Endothelial cell of umbilical vein (primary cell): ENCODE measurements around the gene THSD7B. TPM values are rescaled to one million over a fixed set of nuclear protein-coding genes. Genes with fewer than 3 reads are reported as not detected.

Experiments
- BruUV-seq: library from RNA; stranded (reverse); fragments of 400-500 nt; replicated peaks from 2 replicates; lab custom pipeline; 2021; lab: Mats Ljungman, UMichigan
- CTCF ChIA-PET: fragments of 300-600, 350-600 bp; sonication (Branson Sonifier 250); formaldehyde crosslinking; loops from one replicate; lab custom pipeline; 2021; ENCODE audit warnings: antibody characterized with exemption, inconsistent platforms; lab: Charles Lee
- POLR2A ChIA-PET: fragments of 300-600, 350-600 bp; sonication (Branson Sonifier 250); formaldehyde crosslinking; loops from one replicate; lab custom pipeline; 2021; ENCODE audit warnings: antibody characterized with exemption, inconsistent platforms; lab: Charles Lee
- DNase-seq: peaks from one replicate; pipeline ENCODE4 v3.0.0-alpha.2; 2011; ENCODE audit warnings: low read depth, low spot score
- FAIRE-seq: peaks from 2 replicates; lab custom pipeline; 2011; peaks lifted over from hg19 to GRCh38; lab: Jason Lieb, UNC
- H2AFZ ChIP-seq: 2 replicates; pipeline ENCODE4 v1.6.0; 2012; ENCODE audit warnings: low read depth, low read length, control low read depth, inconsistent platforms
- H3K27ac ChIP-seq: 2 replicates; pipeline ENCODE4 v1.5.1; 2011; ENCODE audit warnings: low read depth, mild to moderate bottlenecking, control low read depth, low read length, moderate library complexity; ENCODE audit not compliant: insufficient read depth
- H3K27me3 ChIP-seq, 2 experiments: 2 replicates each; pipeline versions ENCODE4 v1.6.0 to v1.6.1; 2011; ENCODE audit warnings: low read length in 2 of 2, mixed read lengths in 1 of 2; ENCODE audit not compliant: control insufficient read depth in 2 of 2, insufficient read depth in 2 of 2
- H3K36me3 ChIP-seq, 2 experiments: 2 replicates in 1 of 2; 3 replicates in 1 of 2; pipeline ENCODE4 v1.5.1; 2011; ENCODE audit warnings: low read length in 2 of 2, mild to moderate bottlenecking in 1 of 2, moderate library complexity in 1 of 2; ENCODE audit not compliant: control insufficient read depth in 2 of 2, insufficient read depth in 2 of 2; ENCODE audit errors: extremely low read depth in 1 of 2
- H3K4me1 ChIP-seq: 3 replicates; pipeline ENCODE4 v1.5.1; 2011; ENCODE audit warnings: mild to moderate bottlenecking, low read length; ENCODE audit not compliant: control insufficient read depth, insufficient read depth; ENCODE audit errors: extremely low read depth
- H3K4me2 ChIP-seq: 2 replicates; pipeline ENCODE4 v1.6.1; 2011; ENCODE audit warnings: low read length, control low read depth, mixed read lengths; ENCODE audit not compliant: insufficient read depth
- H3K4me3 ChIP-seq, 3 experiments: fragments of 200-600 bp in 1 of 3; sonication (generic), shearing (Covaris generic) in 1 of 3; replicated peaks in 1 of 3; 2 replicates each; pipeline ENCODE4 v1.5.1; 2011 to 2016; ENCODE audit warnings: control low read depth in 3 of 3, low read length in 3 of 3, mild to moderate bottlenecking in 2 of 3, inconsistent platforms in 1 of 3, low read depth in 1 of 3, moderate library complexity in 1 of 3; ENCODE audit not compliant: insufficient read depth in 1 of 3
- H3K79me2 ChIP-seq: 2 replicates; pipeline ENCODE4 v1.6.0; 2012; ENCODE audit warnings: low read length, inconsistent platforms; ENCODE audit not compliant: control insufficient read depth, insufficient read depth
- H3K9ac ChIP-seq: replicated peaks from 2 replicates; pipeline ENCODE3; 2011; ENCODE audit warnings: low read length, control low read depth; ENCODE audit not compliant: insufficient read depth; ENCODE audit errors: extremely low read depth
- H3K9me1 ChIP-seq: replicated peaks from 3 replicates; pipeline ENCODE4 v1.6.0; 2011; ENCODE audit warnings: mild to moderate bottlenecking, low read length; ENCODE audit not compliant: control insufficient read depth, insufficient read depth; ENCODE audit errors: extremely low read depth
- H3K9me3 ChIP-seq: replicated peaks from 2 replicates; pipeline ENCODE4 v1.5.1; 2012; ENCODE audit warnings: low read length, inconsistent platforms; ENCODE audit not compliant: control insufficient read depth, insufficient read depth
- H4K20me1 ChIP-seq: replicated peaks from 2 replicates; pipeline ENCODE3; 2011; ENCODE audit warnings: mild to moderate bottlenecking, low read length; ENCODE audit not compliant: control insufficient read depth, insufficient read depth; ENCODE audit errors: extremely low read depth
- EZH2 ChIP-seq: IDR thresholded peaks from 2 replicates; pipeline ENCODE4 v1.6.1; 2012; ENCODE audit warnings: borderline replicate concordance, low read depth, mild to moderate bottlenecking, moderate library complexity, low read length, inconsistent platforms; ENCODE audit not compliant: severe bottlenecking
- FOS ChIP-seq: IDR thresholded peaks from 2 replicates; pipeline ENCODE4 v1.6.1; 2011; ENCODE audit warnings: mild to moderate bottlenecking, low read length, moderate library complexity, borderline replicate concordance; ENCODE audit not compliant: insufficient read depth
- GATA2 ChIP-seq: IDR thresholded peaks from 2 replicates; pipeline ENCODE4 v1.7.0; 2011; ENCODE audit warnings: low read depth, mild to moderate bottlenecking, moderate library complexity, mixed read lengths, low read length; ENCODE audit not compliant: insufficient read length, insufficient read depth
- JUN ChIP-seq: IDR thresholded peaks from 2 replicates; pipeline ENCODE4 v1.6.1; 2011; ENCODE audit warnings: borderline replicate concordance, low read depth; ENCODE audit not compliant: insufficient read length, insufficient read depth
- MYC ChIP-seq: IDR thresholded peaks from one replicate; pipeline ENCODE4 v1.6.1; 2011; ENCODE audit warnings: mild to moderate bottlenecking, low read depth, low read length
- POLR2A ChIP-seq: IDR thresholded peaks from 2 replicates; pipeline ENCODE4 v1.6.1; 2012; ENCODE audit warnings: low read depth, mild to moderate bottlenecking, control low read depth, low read length
- POLR2AphosphoS5 ChIP-seq: IDR thresholded peaks from 2 replicates; pipeline ENCODE4 v1.6.1; 2012; ENCODE audit warnings: low read depth, mild to moderate bottlenecking, control low read depth, low read length, moderate library complexity; ENCODE audit not compliant: insufficient read depth
- dilution Hi-C: fragments of 300-500 bp; cut with MboI; formaldehyde crosslinking; loops from one replicate; pipeline ENCODE4 v1.15.0; 2019; ENCODE audit warnings: low sequenced_read_pairs; ENCODE audit not compliant: extremely low pct_ligation_motif_present
- intact Hi-C: fragments of 100-400 bp; cut with micrococcal nuclease; formaldehyde crosslinking; loops from one replicate; pipeline ENCODE4 v1.10.0; 2022
- polyA plus RNA-seq, 4 experiments: library from polyadenylated mRNA; depleted of rRNA in 3 of 4; stranded (reverse) in 3 of 4; unstranded in 1 of 4; fragments of >200 nt; gene quantifications; 2 replicates each; pipeline versions ENCODE4 v1.2.1 to v1.2.3, GENCODE V29; 2011 to 2012; ENCODE audit warnings: missing spikeins in 1 of 4
- total RNA-seq: library from RNA; stranded (reverse); gene quantifications from 2 replicates; pipeline ENCODE4 v1.2.3, GENCODE V29; 2021
- TF ChIP-seq, protein P1 (sequence below): IDR thresholded peaks from 2 replicates; pipeline ENCODE4 v1.6.1; 2011; ENCODE audit not compliant: insufficient read depth, insufficient read length
- TF ChIP-seq, protein P2 (sequence below), 2 donors: IDR thresholded peaks; 1 replicate in 1 of 2; 2 replicates in 1 of 2; pipeline ENCODE4 v1.5.1; 2011; ENCODE audit warnings: low read length in 2 of 2, mild to moderate bottlenecking in 2 of 2, moderate library complexity in 2 of 2, control low read depth in 1 of 2, inconsistent platforms in 1 of 2, low read depth in 1 of 2; ENCODE audit not compliant: insufficient read depth in 1 of 2; ENCODE audit errors: extremely low read depth in 1 of 2

Gene THSD7B
- total and polyA plus RNA-seq, 2 donors (not counting 3 experiments of a cell fraction or from before 2014, with no cell fraction given) = 0.04 TPM; not detected in 1

DNA sequence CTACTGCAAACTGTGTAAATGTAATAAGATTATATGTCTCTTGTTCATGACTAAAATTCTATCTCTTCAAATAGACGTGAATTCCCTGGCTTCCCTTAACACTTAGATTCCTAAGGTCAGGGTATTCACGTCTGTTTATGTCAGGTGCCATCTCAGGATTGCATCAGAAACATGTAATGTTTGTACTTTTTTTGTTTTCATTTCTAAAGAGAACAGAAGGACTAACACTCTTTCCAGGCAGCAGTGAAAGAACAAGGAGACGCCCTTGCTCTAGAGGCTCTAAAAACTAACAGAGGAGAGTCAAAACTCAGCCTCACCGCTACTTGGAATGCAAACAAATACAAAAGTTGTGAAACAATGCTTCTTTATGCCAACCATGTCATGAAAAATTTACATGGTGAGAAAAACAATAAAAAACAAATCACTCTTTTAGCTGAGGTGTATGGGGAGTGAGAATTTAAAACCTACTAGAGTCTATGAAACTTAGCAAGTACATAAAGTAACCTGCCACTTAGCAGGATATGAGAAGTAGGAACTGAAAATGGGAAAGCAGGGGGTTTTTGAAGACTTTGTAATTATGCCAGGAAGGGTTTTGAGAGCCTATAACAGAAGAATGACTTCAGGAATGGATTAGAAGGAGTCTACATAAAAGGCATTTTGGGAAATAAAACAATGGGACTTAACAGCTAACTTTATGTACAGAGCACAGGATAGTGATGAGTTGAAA lies 522.7 kb downstream of the THSD7B start:
- Histone ChIP-seq H3K79me2 (no peaks in the 10 kb centered on the region), H4K20me1 (no peaks in the 10 kb centered on the region), H3K9me3 (no peaks in the 10 kb centered on the region), H3K4me2 (no peak overlapping the region), H3K27me3 (no peaks in the 10 kb centered on the region), H3K9ac (no peak overlapping the region), H3K36me3 (no peaks in the 10 kb centered on the region), H3K27ac (no peak overlapping the region), H2AFZ (no peak overlapping the region), H3K9me1 (no peaks in the 10 kb centered on the region), H3K4me3 (no peak overlapping the region), H3K4me1 (no peaks in the 10 kb centered on the region)
- ChIA-PET POLR2A (no interaction called here), CTCF (no interaction called here)
- FAIRE-seq (no peak), DNase-seq (no peak)
- no TSS peak for BruUV-seq
- dilution Hi-C loops (no loop called here), intact Hi-C loops (no loop called here)
- TF ChIP-seq POLR2A = no peak
- TF ChIP-seq, protein P1, sequence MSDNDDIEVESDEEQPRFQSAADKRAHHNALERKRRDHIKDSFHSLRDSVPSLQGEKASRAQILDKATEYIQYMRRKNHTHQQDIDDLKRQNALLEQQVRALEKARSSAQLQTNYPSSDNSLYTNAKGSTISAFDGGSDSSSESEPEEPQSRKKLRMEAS = no peak
- TF ChIP-seq JUN = no peak
- TF ChIP-seq, protein P2, sequence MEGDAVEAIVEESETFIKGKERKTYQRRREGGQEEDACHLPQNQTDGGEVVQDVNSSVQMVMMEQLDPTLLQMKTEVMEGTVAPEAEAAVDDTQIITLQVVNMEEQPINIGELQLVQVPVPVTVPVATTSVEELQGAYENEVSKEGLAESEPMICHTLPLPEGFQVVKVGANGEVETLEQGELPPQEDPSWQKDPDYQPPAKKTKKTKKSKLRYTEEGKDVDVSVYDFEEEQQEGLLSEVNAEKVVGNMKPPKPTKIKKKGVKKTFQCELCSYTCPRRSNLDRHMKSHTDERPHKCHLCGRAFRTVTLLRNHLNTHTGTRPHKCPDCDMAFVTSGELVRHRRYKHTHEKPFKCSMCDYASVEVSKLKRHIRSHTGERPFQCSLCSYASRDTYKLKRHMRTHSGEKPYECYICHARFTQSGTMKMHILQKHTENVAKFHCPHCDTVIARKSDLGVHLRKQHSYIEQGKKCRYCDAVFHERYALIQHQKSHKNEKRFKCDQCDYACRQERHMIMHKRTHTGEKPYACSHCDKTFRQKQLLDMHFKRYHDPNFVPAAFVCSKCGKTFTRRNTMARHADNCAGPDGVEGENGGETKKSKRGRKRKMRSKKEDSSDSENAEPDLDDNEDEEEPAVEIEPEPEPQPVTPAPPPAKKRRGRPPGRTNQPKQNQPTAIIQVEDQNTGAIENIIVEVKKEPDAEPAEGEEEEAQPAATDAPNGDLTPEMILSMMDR (IDR thresholded peaks at IDR 0.05; ENCODE audit: extremely low read depth in 1 of 2, insufficient read depth in 1 of 2, low read depth in 1 of 2, low read length in 2 of 2) = no peak
- TF ChIP-seq FOS = no peak
- TF ChIP-seq MYC = no peak
- TF ChIP-seq EZH2 = no peak
- no peak for TF ChIP-seq POLR2AphosphoS5
- TF ChIP-seq GATA2 = no peak
